HEK293 (cell line): ENCODE results near the gene PIM2.

ENCODE experiments used
- TCF7L2 ChIP-seq: IDR thresholded peaks from 2 replicates; pipeline ENCODE4 v1.6.1; 2011; ENCODE audit warnings: low read depth, mild to moderate bottlenecking, inconsistent platforms, low read length, moderate library complexity, borderline replicate concordance
- ZBTB21 ChIP-seq: fragments of 450-650 bp; formaldehyde crosslinking; IDR thresholded peaks from 2 replicates; pipeline ENCODE4 v1.5.1; 2017; ENCODE audit warnings: missing biosample characterization, missing genetic modification characterization
- ZNF133 ChIP-seq: fragments of 450-650 bp; formaldehyde crosslinking; IDR thresholded peaks from 2 replicates; pipeline ENCODE4 v1.5.1; 2016; ENCODE audit warnings: missing biosample characterization, missing genetic modification characterization
- ZNF221 ChIP-seq: fragments of 450-650 bp; formaldehyde crosslinking; IDR thresholded peaks from 2 replicates; pipeline ENCODE4 v1.5.1; 2017; ENCODE audit warnings: missing biosample characterization, missing genetic modification characterization, borderline replicate concordance
- ZNF416 ChIP-seq: fragments of 450-650 bp; formaldehyde crosslinking; IDR thresholded peaks from 2 replicates; pipeline ENCODE4 v1.5.1; 2016; ENCODE audit warnings: missing biosample characterization, missing genetic modification characterization
- ZNF48 ChIP-seq: fragments of 450-650 bp; formaldehyde crosslinking; IDR thresholded peaks from 2 replicates; pipeline ENCODE4 v1.5.1; 2016; ENCODE audit warnings: missing biosample characterization, missing genetic modification characterization
- ZNF747 ChIP-seq: fragments of 450-650 bp; formaldehyde crosslinking; IDR thresholded peaks from 2 replicates; pipeline ENCODE4 v1.5.1; 2016; ENCODE audit warnings: missing biosample characterization, missing genetic modification characterization
- ZNF830 ChIP-seq: fragments of 450-650 bp; IDR thresholded peaks from 2 replicates; pipeline ENCODE4 v1.5.0; 2018; ENCODE audit warnings: missing biosample characterization, missing genetic modification characterization, low read depth, mild to moderate bottlenecking, moderate library complexity
- TF ChIP-seq, protein P1 (sequence below): fragments of 450-650 bp; formaldehyde crosslinking; IDR thresholded peaks from 2 replicates; pipeline ENCODE4 v1.5.1; 2016; ENCODE audit warnings: missing biosample characterization, missing genetic modification characterization
- TF ChIP-seq, protein P2 (sequence below): fragments of 450-650 bp; formaldehyde crosslinking; IDR thresholded peaks from 2 replicates; pipeline ENCODE4 v1.5.1; 2017; ENCODE audit warnings: missing biosample characterization, missing genetic modification characterization
- TF ChIP-seq, protein P3 (sequence below): fragments of 450-650 bp; formaldehyde crosslinking; IDR thresholded peaks from 2 replicates; pipeline ENCODE4 v1.5.1; 2016; ENCODE audit warnings: missing biosample characterization, missing genetic modification characterization, low read depth

GRCh38 chrX:48927736-48928382 lies 9.0 kb upstream of the PIM2 start:
- TF ChIP-seq, protein P1, sequence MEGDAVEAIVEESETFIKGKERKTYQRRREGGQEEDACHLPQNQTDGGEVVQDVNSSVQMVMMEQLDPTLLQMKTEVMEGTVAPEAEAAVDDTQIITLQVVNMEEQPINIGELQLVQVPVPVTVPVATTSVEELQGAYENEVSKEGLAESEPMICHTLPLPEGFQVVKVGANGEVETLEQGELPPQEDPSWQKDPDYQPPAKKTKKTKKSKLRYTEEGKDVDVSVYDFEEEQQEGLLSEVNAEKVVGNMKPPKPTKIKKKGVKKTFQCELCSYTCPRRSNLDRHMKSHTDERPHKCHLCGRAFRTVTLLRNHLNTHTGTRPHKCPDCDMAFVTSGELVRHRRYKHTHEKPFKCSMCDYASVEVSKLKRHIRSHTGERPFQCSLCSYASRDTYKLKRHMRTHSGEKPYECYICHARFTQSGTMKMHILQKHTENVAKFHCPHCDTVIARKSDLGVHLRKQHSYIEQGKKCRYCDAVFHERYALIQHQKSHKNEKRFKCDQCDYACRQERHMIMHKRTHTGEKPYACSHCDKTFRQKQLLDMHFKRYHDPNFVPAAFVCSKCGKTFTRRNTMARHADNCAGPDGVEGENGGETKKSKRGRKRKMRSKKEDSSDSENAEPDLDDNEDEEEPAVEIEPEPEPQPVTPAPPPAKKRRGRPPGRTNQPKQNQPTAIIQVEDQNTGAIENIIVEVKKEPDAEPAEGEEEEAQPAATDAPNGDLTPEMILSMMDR (tag by site-specific recombination), result no peak
- TF ChIP-seq ZBTB21 (no peak), ZNF221 (tag by site-specific recombination) (no peak), ZNF133 (tag by site-specific recombination) (no peak), ZNF48 (tag by site-specific recombination) (no peak), ZNF747 (no peak), ZNF830 (tag by site-specific recombination) (no peak), ZNF416 (tag by site-specific recombination) (no peak), TCF7L2 (no peak)
- TF ChIP-seq, protein P2, sequence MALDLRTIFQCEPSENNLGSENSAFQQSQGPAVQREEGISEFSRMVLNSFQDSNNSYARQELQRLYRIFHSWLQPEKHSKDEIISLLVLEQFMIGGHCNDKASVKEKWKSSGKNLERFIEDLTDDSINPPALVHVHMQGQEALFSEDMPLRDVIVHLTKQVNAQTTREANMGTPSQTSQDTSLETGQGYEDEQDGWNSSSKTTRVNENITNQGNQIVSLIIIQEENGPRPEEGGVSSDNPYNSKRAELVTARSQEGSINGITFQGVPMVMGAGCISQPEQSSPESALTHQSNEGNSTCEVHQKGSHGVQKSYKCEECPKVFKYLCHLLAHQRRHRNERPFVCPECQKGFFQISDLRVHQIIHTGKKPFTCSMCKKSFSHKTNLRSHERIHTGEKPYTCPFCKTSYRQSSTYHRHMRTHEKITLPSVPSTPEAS, result no peak
- TF ChIP-seq, protein P3, sequence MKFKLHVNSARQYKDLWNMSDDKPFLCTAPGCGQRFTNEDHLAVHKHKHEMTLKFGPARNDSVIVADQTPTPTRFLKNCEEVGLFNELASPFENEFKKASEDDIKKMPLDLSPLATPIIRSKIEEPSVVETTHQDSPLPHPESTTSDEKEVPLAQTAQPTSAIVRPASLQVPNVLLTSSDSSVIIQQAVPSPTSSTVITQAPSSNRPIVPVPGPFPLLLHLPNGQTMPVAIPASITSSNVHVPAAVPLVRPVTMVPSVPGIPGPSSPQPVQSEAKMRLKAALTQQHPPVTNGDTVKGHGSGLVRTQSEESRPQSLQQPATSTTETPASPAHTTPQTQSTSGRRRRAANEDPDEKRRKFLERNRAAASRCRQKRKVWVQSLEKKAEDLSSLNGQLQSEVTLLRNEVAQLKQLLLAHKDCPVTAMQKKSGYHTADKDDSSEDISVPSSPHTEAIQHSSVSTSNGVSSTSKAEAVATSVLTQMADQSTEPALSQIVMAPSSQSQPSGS (tag by site-specific recombination), result no peak
